HFFc6 (cell line): ENCODE results near the gene SIGLEC7. TPM values are rescaled to one million over a fixed set of nuclear protein-coding genes. Genes with fewer than 3 reads are reported as not detected.

Source experiments
- DNase-seq: peaks from one replicate; pipeline ENCODE4 v3.0.0-alpha.2; 2018
- H3K27ac Mint-ChIP-seq: 2 replicates; pipeline ENCODE4 v1.8.0; 2020; ENCODE audit warnings: mild to moderate bottlenecking, mixed read lengths
- H3K27me3 Mint-ChIP-seq: 2 replicates; pipeline ENCODE4 v1.8.0; 2021; ENCODE audit warnings: mild to moderate bottlenecking, moderate library complexity, mixed read lengths; ENCODE audit not compliant: insufficient read depth
- H3K36me3 Mint-ChIP-seq: 2 replicates; pipeline ENCODE4 v1.8.0; 2021; ENCODE audit warnings: low read depth, mixed read lengths
- H3K4me1 Mint-ChIP-seq: 2 replicates; pipeline ENCODE4 v1.8.0; 2020; ENCODE audit warnings: low read depth, mixed read lengths
- H3K4me3 Mint-ChIP-seq: 2 replicates; pipeline ENCODE4 v1.8.0; 2020; ENCODE audit warnings: mild to moderate bottlenecking, moderate library complexity, mixed read lengths
- H3K9me3 Mint-ChIP-seq: 2 replicates; pipeline ENCODE4 v1.8.0; 2020; ENCODE audit warnings: mild to moderate bottlenecking, mixed read lengths
- total RNA-seq, 6 experiments: library from RNA; stranded (reverse); fragmentation: NEBNext Ultra II Directional; extraction: Animal tissue kit (Norgen Biotek cat#: 25700); gene quantifications; 2 replicates in 1 of 6; 3 replicates in 5 of 6; pipeline ENCODE4 v1.2.3, GENCODE V29; 2021
- TF ChIP-seq, protein P1 (sequence below): fragments of 200-600 bp; sonication (generic); IDR thresholded peaks from 2 replicates; pipeline ENCODE4 v1.5.0; 2021; ENCODE audit warnings: antibody characterized with exemption, mild to moderate bottlenecking

SIGLEC7 gene
- total RNA-seq, 6 experiments from 2014 or later, result not detected

DNA sequence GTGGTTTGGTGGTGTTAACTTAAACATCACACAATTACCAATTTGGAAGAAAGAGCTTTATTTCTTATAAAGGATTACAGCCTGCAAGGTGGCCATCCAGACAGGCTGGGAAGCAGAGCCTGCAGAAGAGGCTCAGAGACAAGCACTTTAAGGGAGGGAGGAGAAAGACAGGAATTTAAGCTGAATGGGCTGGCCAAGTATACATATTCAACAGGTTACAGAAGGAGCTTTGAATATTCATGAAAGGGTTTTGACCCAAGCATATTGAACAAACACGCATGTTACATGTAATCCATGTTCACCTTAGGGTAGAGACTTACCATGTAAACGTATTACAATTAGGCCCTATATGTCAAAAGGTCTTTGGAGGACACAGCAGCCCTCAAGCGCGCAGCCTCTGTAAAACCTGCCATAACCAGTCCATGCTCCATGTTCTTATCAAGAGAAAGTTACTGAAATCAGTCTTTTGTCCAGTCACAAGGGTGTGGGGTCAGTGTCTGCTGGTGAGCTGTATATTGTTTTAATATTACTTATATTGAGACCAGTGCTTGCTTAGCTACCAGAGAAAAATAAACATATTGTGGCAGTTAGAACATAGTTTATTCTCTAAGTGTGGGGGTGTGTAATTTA lies 19.9 kb downstream of the SIGLEC7 start:
- H3K27me3 Mint-ChIP-seq, result no peaks in the 10 kb centered on the region; the same call in 1 of the 2 replicates
- TF ChIP-seq, protein P1, sequence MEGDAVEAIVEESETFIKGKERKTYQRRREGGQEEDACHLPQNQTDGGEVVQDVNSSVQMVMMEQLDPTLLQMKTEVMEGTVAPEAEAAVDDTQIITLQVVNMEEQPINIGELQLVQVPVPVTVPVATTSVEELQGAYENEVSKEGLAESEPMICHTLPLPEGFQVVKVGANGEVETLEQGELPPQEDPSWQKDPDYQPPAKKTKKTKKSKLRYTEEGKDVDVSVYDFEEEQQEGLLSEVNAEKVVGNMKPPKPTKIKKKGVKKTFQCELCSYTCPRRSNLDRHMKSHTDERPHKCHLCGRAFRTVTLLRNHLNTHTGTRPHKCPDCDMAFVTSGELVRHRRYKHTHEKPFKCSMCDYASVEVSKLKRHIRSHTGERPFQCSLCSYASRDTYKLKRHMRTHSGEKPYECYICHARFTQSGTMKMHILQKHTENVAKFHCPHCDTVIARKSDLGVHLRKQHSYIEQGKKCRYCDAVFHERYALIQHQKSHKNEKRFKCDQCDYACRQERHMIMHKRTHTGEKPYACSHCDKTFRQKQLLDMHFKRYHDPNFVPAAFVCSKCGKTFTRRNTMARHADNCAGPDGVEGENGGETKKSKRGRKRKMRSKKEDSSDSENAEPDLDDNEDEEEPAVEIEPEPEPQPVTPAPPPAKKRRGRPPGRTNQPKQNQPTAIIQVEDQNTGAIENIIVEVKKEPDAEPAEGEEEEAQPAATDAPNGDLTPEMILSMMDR, result no peak
- H3K4me1 Mint-ChIP-seq, result peaks cover 8% of the 10 kb centered on the region; the same call in 1 of the 2 replicates
- no peaks in the 10 kb centered on the region; the same call in 1 of the 2 replicates for H3K9me3 Mint-ChIP-seq
- no peak overlapping the region for H3K27ac Mint-ChIP-seq
- DNase-seq, result no peak
- H3K4me3 Mint-ChIP-seq, result no peak overlapping the region
- H3K36me3 Mint-ChIP-seq, result no peaks in the 10 kb centered on the region

DNA sequence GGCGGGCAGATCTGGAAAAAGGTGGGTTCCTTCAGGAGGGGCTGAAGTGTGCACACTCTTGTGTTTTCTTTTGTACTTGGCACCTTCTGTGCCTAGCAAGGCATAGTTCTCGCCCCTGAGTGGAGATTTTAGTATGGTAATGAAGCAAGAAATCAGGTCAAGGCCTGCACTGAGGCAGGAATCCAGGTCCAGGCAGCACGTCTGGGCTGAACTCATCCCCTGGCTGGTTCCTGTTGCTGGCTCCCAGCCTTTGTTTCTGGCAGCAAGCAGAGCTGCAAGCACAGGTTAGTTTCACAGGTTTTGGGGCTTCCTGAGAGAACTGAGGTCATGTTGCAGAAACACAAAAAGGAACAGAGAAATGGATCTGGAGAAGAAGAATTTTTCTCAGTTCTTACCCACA lies 21.2 kb downstream of the SIGLEC7 start:
- DNase-seq, result no peak
- H3K9me3 Mint-ChIP-seq, result no peaks in the 10 kb centered on the region; the same call in 1 of the 2 replicates
- no peak overlapping the region for H3K4me3 Mint-ChIP-seq
- no peak overlapping the region for H3K27ac Mint-ChIP-seq
- peaks cover 8% of the 10 kb centered on the region; the same call in 1 of the 2 replicates for H3K4me1 Mint-ChIP-seq
- TF ChIP-seq, protein P1, result no peak
- H3K27me3 Mint-ChIP-seq, result peaks cover 4% of the 10 kb centered on the region
- no peaks in the 10 kb centered on the region for H3K36me3 Mint-ChIP-seq

DNA sequence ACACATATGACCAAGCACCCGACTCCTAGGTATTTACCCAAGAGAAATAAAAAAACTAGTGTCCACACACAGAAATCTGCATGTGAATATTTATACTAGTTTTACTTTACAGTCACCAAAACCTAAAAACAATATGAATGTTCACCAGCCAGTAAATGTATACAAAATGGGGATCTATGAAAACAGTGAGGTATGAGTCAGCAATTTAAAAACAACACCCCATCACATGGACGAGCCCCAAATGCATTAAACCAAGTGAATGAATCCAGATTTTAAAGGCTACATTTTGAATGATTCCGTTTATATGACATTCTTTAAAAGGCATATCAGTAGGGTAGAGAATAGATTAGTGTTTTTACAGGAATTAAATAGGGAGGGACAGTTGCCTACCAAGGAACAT lies 22.1 kb downstream of the SIGLEC7 start:
- no peaks in the 10 kb centered on the region; the same call in 1 of the 2 replicates for H3K9me3 Mint-ChIP-seq
- TF ChIP-seq, protein P1, result no peak
- H3K27me3 Mint-ChIP-seq, result peaks cover 4% of the 10 kb centered on the region
- no peaks in the 10 kb centered on the region for H3K36me3 Mint-ChIP-seq
- H3K27ac Mint-ChIP-seq, result no peak overlapping the region
- H3K4me1 Mint-ChIP-seq, result peaks cover 14% of the 10 kb centered on the region; the same call in 1 of the 2 replicates
- no peak overlapping the region for H3K4me3 Mint-ChIP-seq
- no peak for DNase-seq

DNA sequence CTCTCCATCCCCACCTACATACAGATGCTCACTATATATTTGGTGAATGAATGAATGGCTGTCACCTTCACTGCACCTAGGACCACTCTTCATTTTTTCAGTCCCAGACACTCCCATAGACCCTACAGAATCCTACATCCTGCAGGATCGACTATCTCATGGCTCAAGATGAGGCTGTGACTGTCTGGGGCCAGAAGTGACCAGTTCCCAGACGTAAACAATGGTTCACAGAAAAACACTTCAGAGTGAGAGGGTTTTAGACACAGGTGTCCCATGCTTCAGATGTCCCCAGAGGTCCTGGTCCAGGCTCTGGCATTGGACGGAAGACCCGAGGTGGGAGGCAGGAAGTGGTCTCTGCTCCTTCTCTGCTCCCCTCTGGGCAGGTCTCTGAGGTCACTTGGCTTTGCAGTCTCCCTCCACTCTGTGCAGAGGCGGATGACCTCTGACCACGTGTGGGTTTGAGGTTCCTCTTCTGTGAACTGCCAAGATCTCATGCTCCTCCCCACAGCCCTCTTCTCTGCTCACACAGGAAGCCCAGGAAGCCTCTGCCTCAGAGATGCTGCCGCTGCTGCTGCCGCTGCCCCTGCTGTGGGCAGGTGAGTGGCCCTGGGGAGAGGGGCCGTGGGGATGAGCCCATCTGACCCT lies 24.9 kb downstream of the SIGLEC7 start:
- Mint-ChIP-seq H3K9me3 (no peaks in the 10 kb centered on the region; the same call in 1 of the 2 replicates), H3K36me3 (no peaks in the 10 kb centered on the region), H3K27me3 (peaks cover 4% of the 10 kb centered on the region), H3K27ac (no peak overlapping the region), H3K4me3 (no peak overlapping the region), H3K4me1 (peaks cover 14% of the 10 kb centered on the region; the same call in 1 of the 2 replicates)
- TF ChIP-seq, protein P1, result no peak
- DNase-seq, result no peak

DNA sequence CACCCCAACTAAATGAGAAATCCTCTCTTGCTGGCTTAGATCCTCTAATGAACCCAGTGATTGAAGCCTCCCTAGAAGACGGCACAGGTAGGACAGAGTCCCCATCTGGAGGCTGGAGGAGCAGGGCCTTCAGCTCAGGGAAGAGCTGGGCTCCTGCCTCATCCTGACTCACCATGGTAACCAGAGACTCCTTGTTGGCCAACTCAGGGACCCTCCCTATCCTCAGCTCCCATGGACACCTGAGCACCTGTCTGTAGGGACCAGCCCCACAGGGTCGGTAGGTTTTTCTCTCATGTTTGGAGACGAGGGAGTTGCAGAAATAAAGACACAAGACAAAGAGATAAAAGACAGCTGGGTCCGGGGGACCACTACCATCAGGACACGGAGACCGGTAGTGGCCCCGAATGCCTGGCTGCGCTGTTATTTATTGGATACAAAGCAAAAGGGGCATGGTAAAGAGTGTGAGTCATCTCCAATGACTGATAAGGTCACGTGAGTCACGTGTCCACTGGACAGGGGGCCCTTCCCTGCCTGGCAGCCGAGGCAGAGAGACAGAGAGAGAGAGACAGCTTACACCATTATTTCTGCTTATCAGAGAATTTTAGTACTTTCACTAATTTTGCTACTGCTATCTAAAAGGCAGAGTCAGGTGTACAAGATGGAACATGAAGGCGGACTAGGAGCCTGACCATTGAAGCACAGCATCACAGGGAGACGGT lies 26.6 kb downstream of the SIGLEC7 start:
- no peaks in the 10 kb centered on the region for H3K9me3 Mint-ChIP-seq
- peak overlapping the region; percentile 50; the same call in 1 of the 2 replicates for H3K27ac Mint-ChIP-seq
- DNase-seq, result no peak
- H3K36me3 Mint-ChIP-seq, result no peaks in the 10 kb centered on the region
- TF ChIP-seq, protein P1, result no peak
- H3K27me3 Mint-ChIP-seq, result peaks cover 4% of the 10 kb centered on the region
- peaks cover 14% of the 10 kb centered on the region; the same call in 1 of the 2 replicates for H3K4me1 Mint-ChIP-seq
- no peak overlapping the region for H3K4me3 Mint-ChIP-seq
